Erythroblast (primary cell): Measurements from ENCODE around the gene SEC23B.
"Not testable (repeated sequence)": the region's sequence is repeated elsewhere in the genome, so short reads cannot be mapped to it uniquely, and the experiment has no call there.

ENCODE experiments used
- DNase-seq, 2 experiments: peaks; one replicate each; lab custom pipeline; 2025; lab: John Stamatoyannopoulos, UW
- GATA1 ChIP-seq: IDR thresholded peaks from 2 replicates; pipeline ENCODE4 v1.6.1; 2011; ENCODE audit warnings: low read depth, mild to moderate bottlenecking, control low read depth, low read length, moderate library complexity
- POLR2A ChIP-seq: IDR thresholded peaks from 2 replicates; pipeline ENCODE4 v1.6.1; 2011; ENCODE audit warnings: mild to moderate bottlenecking, low read length

The SEC23B gene

GRCh38 chr20:18507218-18508191 is at the start of gene SEC23B:
SEC23B (plus strand) TSS chr20:18507940; CDS start chr20:18510836, 2,896 bp downstream.
- peak; percentile 97 to 98 for DNase-seq
- TF ChIP-seq GATA1 = no peak
- peak; percentile 98 for TF ChIP-seq POLR2A

GRCh38 chr20:18465536-18466200 is 42.1 kb upstream of the SEC23B start:
- no peak for DNase-seq
- TF ChIP-seq GATA1 (no peak), POLR2A (no peak)

- DNase-seq = no peak
- TF ChIP-seq POLR2A (no peak), GATA1 (no peak)
These were observed 41.2 kb upstream of the SEC23B start for GRCh38 chr20:18466574-18466893.

GRCh38 chr20:18466894-18467730 is 40.6 kb upstream of the SEC23B start, which contains the start of the genes DZANK1 and POLR3F:
DZANK1 (minus strand) TSS chr20:18467030; CDS start chr20:18465358, 1,672 bp downstream.
POLR3F (plus strand) TSS chr20:18467390; CDS start chr20:18467507, 117 bp downstream.
- peak; percentile 77 for TF ChIP-seq POLR2A
- no peak for TF ChIP-seq GATA1
- peak; percentile 94 to 96 for DNase-seq

- DNase-seq = no peak
- TF ChIP-seq POLR2A (no peak), GATA1 (no peak)
These were observed 30.5 kb upstream of the SEC23B start for GRCh38 chr20:18477218-18477617.

GRCh38 chr20:18477821-18478220 is 29.9 kb upstream of the SEC23B start:
- TF ChIP-seq GATA1 (no peak), POLR2A (no peak)
- no peak for DNase-seq

- TF ChIP-seq GATA1 = no peak
- TF ChIP-seq POLR2A = no peak
- no peak for DNase-seq
These were observed 26.1 kb upstream of the SEC23B start for GRCh38 chr20:18481596-18481995.

- TF ChIP-seq POLR2A = no peak
- TF ChIP-seq GATA1 = no peak
- no peak for DNase-seq
These were observed 19.4 kb upstream of the SEC23B start for GRCh38 chr20:18488301-18488700.

- no peak for DNase-seq
- no peak for TF ChIP-seq GATA1
- TF ChIP-seq POLR2A = no peak
These were observed 11.7 kb upstream of the SEC23B start for GRCh38 chr20:18496042-18496441.

- peak; percentile 63 to 69 for DNase-seq
- TF ChIP-seq GATA1 (no peak), POLR2A (peak; percentile 21)
These were observed 10.8 kb upstream of the SEC23B start, which contains the start of gene RBBP9 for GRCh38 chr20:18496740-18497592. RBBP9 (minus strand) TSS chr20:18497225; CDS start chr20:18497167, 58 bp downstream.

GRCh38 chr20:18497603-18498002 is 10.1 kb upstream of the SEC23B start:
- DNase-seq = no peak
- TF ChIP-seq GATA1 = no peak
- no peak for TF ChIP-seq POLR2A

- not testable (repeated sequence) for DNase-seq
These were observed 6.1 kb upstream of the SEC23B start for GRCh38 chr20:18501672-18502071.

GRCh38 chr20:18504479-18505060 is 3.2 kb upstream of the SEC23B start:
- no peak for TF ChIP-seq GATA1
- DNase-seq = no peak
